Endometrial microvascular endothelial cells (primary cell): ENCODE measurements around the gene SOWAHA. TPM values are rescaled to one million over a fixed set of nuclear protein-coding genes. Genes with fewer than 3 reads are reported as not detected.

Experiments used
- in situ Hi-C: cut with HindIII; loops from 2 replicates; pipeline ENCODE4 v1.10.0; 2017; ENCODE audit warnings: low sequenced_read_pairs, low pct_unique_long_range_greater_than_20kb; ENCODE audit errors: inconsistent ontology term
- total RNA-seq: library from RNA; depleted of rRNA; stranded (reverse); fragments of >200 nt; gene quantifications from one replicate; pipeline ENCODE4 v1.2.3, GENCODE V29; 2015; ENCODE audit errors: inconsistent ontology term

The SOWAHA gene
- total RNA-seq, 1 donor from 2014 or later = not detected

GRCh38 chr5:132837868-132838267 lies 24.8 kb downstream of the SOWAHA start:
- in situ Hi-C loops = no loop called here

- in situ Hi-C loops = no loop called here
Observed at GRCh38 chr5:132838516-132839282, 25.6 kb downstream of the SOWAHA start.

DNA sequence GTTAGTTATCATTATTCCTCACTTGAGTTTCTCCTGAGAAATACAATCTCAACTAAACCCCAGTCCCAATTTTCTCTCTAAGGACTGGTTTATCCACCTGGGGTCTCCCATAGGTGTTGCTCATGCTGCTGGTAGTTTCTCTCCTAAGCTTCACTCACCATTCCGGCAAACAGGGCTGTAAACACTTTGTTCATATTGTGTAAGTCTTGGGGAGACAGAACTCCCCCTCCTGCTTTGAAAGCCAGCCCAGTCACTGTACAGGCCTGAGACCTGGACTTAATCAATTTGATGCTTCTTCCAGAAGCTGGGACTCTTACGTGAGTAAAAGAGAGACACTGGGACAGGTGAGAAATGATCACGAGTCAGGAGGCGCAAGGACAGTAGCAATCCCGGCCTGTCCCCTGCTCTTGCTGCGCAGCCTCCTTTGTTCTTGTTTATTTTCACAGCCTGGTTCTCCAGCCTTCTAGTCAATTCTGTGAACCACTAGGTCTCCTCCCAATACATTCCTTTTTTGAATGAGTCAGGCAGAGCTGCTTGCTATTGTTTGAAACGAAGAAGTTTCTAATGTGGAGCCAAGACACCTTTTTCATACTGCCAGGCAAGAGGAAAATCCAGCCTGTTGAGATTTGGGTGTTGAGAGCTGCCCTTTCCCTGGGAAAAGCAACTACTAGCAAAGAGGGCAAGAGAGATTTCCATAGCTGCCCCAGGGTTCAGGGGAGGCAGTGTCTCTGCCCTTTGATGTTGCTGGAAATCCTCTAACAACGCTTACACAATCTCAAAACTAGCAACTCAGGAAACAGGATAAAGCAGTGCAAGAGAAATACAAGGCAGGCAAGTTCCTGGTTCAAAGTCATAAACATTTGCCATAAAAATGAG lies 26.6 kb downstream of the SOWAHA start:
- in situ Hi-C loops = no loop called here

DNA sequence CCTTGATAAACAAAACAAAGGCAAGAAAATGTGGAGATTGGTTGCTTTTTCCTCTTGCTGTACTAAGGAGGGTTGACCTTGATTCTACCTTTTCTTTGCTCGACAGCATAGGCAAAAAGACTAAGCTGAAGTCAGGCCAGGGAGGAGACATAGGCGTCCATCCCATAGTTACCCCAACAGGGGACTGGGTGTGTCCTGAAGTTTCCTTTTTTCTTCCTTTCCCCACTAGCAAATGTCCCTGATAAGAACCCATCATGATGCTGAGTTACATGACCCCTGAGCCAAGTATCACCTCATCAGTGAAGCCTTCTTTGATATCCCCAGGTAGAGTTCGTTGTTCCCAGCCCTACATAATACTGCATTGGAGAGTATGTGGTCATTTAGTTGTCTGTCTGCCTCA lies 27.2 kb downstream of the SOWAHA start:
- in situ Hi-C loops = no loop called here

DNA sequence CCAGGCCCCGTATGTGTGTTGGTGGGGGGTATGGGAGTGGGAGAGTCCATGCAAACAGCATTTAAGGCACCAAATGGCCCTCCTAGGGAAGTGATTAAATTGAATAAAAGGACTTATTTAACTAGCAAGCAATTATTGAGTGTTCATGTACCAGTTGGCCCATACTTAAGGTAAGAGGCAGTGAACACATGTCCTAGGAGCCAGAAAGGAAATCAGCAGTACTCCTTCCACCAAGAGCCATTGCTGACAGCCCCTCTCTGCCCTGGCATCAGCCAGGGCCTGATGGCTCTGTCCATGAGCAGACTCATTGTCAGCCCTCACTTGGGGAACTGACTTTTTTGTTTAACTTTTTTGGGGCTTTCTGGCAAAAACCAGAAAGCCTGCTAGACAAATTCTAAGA lies 27.8 kb downstream of the SOWAHA start:
- in situ Hi-C loops = no loop called here

DNA sequence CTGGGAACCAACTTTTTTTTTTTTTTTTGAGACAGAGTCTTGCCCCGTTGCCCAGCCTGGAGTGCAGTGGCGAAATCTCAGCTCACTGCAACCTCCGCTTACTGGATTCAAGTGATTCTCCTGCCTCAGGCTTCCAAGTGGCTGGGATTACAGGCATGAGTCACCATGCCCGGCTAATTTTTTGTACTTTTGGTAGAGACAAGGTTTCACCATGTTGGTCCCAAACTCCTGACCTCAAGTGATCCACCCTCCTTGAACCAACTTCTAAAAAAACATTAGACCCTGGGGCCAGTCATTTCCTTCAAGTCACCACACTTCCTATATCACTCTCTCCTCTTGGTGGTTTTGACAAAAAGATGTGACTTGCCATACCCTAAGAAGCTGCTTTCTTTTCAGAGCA lies 28.2 kb downstream of the SOWAHA start:
- in situ Hi-C loops = no loop called here

DNA sequence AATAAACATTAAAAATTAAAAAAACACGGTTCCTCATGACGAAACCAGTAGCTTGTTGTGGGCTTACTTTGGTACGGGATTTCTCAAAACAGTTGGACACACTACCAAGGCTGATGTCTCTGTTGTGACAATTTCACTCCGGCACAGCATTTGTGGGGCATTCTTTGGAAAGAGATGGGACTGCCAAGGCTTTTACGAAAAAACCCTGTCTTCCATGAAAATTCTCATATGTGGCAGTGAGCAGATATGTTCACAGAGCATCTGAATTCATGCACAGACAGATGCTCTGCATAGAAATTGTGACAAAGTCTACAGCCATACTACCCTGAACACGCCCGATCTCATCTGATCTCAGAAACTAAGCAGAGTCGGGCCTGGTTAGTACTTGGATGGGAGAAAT lies 35.2 kb downstream of the SOWAHA start:
- in situ Hi-C loops = no loop called here

GRCh38 chr5:132849347-132849746 lies 36.2 kb downstream of the SOWAHA start:
- in situ Hi-C loops = no loop called here

DNA sequence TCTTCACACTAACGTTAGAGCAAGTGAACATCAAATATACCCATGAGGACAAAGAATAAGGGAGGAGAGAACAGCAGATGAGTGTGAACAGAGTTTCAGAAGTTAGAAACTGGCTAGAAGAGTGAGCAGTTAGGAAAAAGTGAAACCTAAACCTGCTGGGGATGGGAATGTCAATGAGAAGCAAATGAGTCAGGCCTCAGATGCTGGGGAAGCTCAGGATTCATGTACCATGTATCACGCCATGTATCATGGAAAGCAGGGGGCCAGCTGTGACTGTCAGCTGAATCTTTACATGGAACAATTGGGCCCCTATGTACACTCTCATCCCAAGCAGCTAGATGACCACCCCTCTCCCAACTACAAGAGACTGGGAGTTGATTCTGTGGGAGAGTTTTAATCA lies 37.0 kb downstream of the SOWAHA start:
- in situ Hi-C loops = loop anchor here (25.0 kb wide), 1 partner anchor 463 kb away; no protein-coding TSS in a partner anchor

GRCh38 chr5:132853323-132853722 lies 40.2 kb downstream of the SOWAHA start:
- in situ Hi-C loops = loop anchor here (25.0 kb wide), 1 partner anchor 466 kb away; no protein-coding TSS in a partner anchor

GRCh38 chr5:132853790-132854189 lies 40.7 kb downstream of the SOWAHA start:
- in situ Hi-C loops = loop anchor here (25.0 kb wide), 1 partner anchor 466 kb away; no protein-coding TSS in a partner anchor

DNA sequence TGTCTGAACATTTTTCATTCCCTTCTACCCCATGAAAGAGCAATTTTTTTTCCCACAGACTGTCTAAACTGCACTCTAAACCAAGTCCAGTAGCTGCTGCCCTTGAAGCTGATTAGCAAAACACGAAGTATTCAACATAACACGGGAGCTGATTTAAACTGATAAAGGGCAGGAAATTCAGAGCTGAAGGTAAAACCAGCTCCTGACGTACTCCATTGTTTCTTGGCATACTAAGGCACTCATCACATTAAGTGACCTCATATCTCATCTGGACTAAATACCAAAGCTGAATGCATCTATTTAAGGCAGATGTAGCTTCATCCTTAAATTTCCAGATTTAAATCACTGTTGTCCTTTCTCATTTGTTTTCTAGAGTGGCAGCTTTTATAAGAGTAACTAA lies 41.2 kb downstream of the SOWAHA start:
- in situ Hi-C loops = loop anchor here (25.0 kb wide), 1 partner anchor 467 kb away; no protein-coding TSS in a partner anchor

DNA sequence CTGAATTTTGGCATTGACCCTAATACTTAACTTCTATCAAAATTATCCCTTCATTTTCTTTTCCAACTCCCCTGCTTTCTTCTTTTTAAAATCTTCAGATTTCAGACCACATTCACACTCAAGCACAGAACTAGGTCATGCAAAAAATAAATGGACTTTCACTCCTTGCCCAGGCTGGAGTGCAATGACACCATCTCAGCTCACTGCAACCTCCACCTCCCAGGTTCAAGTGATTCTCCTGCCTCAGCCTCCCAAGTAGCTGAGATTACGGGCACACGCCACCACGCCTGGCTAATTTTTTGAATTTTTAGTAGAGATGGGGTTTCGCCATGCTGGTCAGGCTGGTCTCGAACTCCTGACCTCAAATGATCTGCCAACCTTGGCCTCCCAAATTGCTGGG lies 41.9 kb downstream of the SOWAHA start:
- in situ Hi-C loops = loop anchor here (25.0 kb wide), 1 partner anchor 468 kb away; no protein-coding TSS in a partner anchor

- in situ Hi-C loops = loop anchor here (25.0 kb wide), 1 partner anchor 469 kb away; no protein-coding TSS in a partner anchor
Observed at GRCh38 chr5:132856011-132856410, 42.9 kb downstream of the SOWAHA start.

DNA sequence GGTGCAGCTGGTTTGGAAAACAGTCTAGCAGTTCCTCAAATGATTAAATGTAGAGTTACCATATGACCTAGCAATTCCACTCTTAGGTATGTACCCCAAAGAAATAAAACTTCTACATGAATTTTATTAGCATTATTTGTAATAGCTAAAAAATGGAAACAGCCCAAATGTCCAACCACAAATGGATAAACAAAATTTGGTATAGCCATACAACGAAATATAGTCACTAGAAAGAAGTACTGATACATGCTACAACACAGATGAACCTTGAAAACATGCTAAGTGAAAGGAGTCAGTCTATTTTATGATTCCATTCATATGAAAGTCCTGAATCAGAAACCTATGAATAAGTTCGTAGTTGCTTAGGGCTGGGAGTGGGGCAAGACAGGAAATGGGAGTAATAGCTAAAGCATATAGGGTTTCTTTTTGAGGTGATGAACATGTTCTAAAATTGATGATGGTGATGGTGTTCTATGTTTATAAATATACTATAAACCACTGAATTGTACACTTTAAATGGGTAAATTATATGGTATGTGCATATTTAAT lies 46.9 kb downstream of the SOWAHA start:
- in situ Hi-C loops = loop anchor here (25.0 kb wide), 1 partner anchor 473 kb away; no protein-coding TSS in a partner anchor

GRCh38 chr5:132860742-132861141 lies 47.6 kb downstream of the SOWAHA start:
- in situ Hi-C loops = loop anchor here (25.0 kb wide), 1 partner anchor 473 kb away; no protein-coding TSS in a partner anchor

DNA sequence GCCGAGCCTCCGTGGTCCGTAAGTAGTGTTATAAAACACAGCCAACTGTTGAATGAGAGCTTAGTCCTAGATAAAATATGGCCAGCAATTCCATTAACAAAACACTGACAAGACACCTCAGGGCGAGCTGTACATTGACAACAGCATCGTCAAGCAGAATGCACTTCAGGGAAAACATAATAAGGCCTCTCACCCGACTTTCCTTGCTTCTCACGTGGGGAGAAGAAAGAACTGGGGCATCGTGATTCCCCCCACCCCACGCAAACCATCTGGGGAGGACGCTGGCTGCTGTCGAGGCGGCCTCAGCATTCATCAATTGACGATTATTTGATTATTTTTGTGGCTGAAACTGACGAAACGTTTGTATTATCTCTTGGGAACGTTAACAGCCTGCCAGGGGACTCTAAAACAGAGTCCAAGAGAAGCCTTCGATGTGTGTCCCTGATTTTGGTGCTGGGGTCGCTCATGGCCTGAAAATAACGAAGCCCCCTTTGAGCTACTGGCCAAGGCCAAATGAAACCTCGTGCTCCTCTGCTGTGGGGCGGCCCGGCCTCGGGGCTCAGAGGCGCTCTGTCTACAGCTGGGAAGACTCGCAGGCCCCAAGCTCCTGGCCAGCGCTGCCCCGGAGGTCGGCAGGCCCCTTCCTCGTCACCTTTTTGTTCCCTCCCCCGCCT lies 52.7 kb downstream of the SOWAHA start:
- in situ Hi-C loops = loop anchor here (25.0 kb wide), 1 partner anchor 479 kb away; no protein-coding TSS in a partner anchor
